ENCODE results near the gene HGD.
"Not testable (repeated sequence)": the region's sequence is repeated elsewhere in the genome, so short reads cannot be mapped to it uniquely, and the experiment has no call there.

Gene HGD

DNA sequence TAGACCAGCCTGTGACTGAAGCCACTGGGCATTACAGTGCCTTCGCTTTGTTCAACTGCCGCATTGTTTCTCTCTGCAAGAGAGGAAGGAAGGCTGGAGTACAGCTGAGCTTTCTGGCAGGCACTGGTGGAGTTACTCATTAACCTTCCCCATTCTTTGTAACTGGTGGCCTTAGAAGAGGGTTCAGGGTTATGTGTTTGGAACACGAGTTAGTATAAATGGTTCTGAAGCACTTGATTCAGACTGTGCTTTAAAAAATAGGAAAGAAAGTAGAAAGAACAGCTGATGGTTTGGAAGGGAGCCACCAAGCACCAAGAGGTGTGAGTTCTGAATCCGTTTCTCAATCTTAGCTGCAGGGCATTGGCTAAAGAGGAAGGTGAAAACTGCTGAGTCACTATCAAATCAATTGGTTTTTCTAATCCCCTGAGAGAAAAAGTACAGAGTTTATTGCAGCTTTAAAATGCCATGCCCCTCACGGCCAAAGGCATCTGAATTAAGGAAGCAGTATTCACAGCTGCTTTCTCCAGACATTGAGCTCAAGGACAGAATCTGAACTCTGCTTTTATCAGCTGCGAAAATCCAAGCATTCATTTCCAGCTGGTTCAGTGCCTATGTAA is 3.6 kb downstream of the HGD start:
- no peak for ATAC-seq

DNA sequence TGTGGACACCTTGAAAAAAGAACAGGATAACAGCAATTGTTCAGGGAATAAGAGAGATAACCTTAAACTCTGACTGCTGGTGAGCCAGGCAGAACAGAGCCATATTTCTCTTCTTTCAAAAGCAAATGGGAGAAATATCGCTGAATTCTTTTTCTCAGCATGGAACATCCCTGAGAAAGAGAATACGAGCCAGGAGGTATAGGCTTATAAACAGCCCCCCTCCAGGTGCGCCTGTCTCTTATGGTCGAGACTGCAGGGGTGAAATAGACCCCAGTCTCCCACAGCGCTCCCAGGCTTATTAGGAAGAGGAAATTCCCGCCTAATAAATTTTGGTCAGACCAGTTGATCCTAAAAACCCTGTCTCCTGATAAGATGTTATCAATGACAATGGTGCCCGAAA is 4.8 kb downstream of the HGD start:
- not testable (repeated sequence) for ATAC-seq

DNA sequence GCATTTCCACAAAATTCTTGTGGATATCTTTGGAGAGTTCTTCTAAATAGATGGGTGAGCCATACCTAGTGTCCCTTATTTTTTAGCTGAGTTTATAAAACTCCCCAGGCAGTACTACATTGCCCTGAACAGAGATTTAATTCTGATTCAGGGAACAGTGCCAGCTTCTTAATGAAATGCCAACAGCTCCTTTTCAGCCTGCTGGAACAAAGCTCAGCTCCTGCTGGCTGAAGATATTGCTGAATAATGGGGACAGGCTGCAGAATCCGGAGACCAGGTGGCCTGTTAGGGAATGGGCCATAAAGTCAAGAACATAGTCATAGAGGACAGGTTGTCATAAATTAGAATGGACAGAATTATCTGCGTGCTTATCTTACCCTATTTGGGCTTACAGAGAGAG is 8.9 kb downstream of the HGD start:
- no peak for ATAC-seq

DNA sequence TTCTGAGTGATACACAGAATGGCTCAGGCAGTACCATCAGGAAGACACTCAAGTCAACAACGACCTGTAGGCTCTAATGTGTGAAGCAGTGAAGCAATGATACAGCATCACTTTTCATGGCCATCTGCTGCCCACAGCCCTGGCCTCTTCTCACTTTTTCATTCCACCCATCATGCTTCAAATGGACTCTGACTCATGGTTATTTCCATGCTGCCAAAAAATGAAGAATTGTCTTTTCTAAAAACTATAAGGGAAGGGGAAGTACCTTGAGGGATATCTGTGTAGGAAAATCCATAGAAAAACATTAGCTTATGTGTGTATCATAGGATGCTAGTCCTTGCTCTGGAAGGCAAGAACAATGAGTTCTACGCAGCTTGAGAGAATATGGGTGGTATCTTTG is 11.5 kb downstream of the HGD start:
- ATAC-seq, result no peak

DNA sequence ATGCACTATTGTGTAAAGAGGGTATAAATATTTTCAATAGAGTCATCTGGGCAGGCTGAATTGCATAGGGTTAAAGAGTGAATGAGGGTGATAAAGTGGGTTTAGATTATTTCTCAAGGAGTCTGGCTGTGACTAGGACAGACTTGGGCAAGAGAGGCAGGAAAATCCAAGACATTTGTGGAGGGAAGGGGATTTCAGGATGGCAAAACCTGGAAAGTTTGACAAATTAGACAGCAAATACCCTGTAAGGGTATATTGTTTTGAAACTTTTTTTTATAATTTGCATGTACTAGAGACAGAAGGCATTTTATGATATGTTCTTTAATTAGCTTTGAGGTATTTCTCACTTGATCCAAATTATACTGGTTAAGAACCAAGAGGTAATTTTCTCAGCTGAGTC is 17.1 kb downstream of the HGD start:
- ATAC-seq, result no peak

DNA sequence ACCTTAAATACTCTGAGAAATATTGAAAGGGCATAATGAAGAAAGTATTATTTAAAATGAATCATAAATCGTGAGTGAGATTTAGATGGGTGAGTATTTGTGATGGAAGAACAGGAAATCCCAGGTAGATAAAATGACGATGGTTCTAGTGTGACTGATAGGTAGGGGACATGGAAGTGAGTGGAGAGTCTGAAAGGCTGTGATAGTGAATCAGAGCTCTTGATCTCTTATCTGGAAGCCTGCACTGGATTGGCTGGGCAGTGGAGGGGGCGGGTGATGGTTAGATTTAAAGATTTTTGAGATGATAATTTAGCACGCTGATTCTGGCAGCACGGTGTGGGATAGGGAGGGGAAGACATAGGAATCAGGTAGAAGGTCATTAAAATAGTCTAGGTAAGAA is 20.1 kb downstream of the HGD start:
- ATAC-seq, result no peak

DNA sequence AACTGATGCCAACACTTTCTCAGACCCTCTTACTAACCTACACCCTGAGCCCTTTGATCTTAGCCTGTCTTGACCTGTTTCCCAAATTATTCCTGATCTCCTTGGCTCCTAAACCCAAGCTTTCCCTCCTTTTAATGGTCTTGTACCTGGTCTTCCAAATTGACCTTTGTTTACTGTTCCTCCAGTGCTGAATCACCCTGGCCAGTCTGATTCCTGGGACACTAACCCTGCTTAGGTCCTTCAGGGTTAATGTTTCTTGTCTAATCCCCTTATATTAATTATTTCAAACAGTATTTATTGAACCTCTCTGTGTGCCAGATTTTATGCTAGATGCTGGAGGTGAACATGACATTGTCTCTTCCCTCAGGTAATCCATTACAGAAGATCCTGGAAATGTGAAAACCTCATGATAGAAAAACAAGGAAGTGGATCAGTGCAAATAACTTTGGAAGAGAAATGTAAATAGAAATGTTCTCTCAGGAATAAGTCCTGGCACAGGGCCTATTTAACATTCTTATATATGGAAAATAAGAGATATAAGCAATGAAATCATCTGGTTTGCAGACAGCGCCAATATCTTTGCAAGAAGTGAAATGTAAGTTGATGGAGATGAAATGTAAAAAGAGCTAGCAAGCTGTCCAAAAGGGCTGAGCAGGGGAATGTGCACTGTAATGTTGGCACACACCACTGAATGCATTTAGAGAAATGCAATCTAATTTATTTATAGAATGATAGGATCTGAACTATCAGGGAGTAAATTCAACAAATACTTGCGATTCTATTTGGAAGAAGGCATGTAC is 20.7 kb downstream of the HGD start:
- ATAC-seq, result no peak

DNA sequence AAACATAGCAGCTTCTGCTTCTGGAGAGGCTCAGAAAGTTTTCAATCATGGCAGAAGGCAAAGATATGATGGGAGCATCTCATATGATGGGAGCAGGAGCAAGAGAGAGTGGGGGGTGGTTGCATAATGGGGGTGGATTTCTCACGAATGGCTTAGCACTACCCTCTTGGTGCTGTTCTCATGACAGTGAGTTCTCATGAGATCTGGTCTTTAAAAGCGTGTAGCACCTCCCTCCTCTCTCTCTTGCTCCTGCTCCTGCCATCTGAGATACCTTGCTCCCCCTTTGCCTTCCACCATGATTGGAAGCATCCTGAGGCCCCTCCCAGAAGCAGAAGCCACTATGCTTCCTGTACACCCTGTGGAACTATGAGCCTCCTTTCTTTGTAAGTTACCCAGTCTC is 22.2 kb downstream of the HGD start:
- no peak for ATAC-seq

DNA sequence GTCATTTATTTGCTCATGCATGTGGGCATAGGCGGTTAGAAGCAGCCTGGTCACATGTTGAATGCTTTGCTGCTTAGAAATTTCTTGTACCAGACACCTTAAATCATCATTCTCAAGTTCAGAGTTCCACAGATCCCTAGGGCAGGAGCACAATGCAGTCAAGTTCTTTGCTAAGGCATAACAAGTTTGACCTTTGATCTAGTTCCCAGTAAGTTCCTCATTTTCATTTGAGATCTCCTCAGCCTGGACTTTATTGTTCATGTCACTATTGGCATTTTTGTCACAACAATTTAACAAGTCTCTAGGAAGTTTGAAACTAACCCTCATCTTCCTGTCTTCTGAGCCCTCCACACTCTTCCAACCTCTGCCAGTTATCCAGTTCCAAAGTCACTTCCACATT is 22.8 kb downstream of the HGD start:
- no peak for ATAC-seq

DNA sequence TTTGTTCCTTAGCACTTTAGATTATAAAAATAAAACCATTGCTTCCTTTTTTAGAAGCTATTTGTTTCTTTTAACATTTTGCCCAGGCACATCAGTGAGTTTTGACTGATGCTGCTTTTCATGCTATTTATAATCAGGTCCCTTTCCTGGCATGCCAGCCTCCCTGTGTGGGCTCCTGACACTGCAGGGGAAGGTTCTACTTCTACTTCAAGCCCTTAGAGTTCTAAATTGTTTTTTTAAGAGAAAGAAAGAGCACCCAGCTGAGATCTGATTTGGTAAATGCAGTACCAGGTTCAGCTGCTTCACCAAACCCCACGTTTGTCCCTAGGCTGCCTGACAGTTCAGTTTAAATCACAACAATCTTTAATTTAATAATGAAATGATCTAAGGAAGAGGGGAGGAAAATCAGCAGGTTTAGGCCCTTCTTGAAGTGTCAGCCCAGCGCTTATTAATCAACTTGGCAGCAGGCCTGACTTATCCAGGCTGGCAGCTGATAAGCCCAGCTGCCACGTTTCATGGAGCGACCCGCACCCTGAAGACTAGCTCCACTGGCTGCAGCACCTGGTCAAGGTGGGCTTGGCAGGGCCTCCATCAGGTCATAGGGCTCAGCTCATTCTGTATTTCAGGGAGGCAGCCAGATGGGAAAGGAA is 29.0 kb downstream of the HGD start:
- no peak for ATAC-seq

DNA sequence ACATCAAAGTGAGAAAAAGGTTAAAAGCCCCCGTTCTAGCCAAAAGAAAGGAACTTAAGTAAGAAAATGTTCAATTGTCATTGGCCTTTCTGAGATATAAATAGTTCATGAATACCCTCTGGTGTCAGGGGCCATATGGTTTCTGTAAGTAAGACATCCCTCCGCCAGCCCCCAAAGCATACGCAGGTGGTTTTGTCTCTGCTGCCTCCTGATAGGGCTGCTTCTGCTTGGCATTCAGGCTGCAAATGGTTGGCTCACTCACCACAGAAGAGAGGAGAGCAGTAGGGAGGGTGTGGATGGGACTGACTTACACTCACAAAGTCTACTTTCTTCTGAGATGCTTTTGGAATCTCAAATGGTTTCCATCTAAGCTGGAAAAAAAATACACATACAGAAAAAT is 29.8 kb downstream of the HGD start:
- ATAC-seq, result no peak

DNA sequence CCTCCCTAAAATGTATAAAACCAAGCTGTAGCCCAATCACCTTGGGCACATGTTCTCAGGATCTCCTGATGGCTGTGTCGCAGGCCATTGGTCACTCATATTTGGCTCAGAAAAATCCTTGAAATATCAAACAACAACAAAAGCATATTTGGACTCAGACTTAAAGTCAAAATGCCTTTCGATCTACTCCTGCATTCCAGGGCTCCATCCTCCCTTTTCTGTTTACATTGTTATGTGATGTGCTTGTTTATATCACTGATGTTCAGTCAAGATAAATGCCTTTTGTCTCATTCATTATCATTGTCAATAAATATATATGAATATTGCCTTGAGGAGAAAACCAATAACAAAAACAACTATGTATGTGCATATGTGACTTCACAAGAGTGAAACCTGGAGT is 31.7 kb downstream of the HGD start:
- no peak for ATAC-seq

DNA sequence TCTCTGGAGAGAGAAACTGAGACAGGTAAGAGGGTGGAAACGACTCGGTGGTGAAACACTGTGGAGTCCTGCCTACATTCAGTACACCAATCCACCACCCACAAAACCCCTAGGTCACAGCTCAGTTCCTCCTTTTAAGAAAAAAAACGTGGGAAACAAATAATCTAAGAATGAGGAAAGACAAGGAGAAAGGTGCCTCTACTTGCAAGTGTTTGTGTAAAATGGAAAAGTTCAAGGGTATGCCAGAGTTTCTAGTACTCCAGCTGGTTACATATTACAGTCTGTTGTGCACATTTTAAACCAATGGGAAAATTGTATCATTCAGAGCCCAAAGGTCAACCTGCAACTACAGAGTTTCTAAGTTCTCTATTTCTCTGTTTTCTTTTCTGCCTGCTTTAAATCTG is 32.2 kb downstream of the HGD start:
- no peak for ATAC-seq

DNA sequence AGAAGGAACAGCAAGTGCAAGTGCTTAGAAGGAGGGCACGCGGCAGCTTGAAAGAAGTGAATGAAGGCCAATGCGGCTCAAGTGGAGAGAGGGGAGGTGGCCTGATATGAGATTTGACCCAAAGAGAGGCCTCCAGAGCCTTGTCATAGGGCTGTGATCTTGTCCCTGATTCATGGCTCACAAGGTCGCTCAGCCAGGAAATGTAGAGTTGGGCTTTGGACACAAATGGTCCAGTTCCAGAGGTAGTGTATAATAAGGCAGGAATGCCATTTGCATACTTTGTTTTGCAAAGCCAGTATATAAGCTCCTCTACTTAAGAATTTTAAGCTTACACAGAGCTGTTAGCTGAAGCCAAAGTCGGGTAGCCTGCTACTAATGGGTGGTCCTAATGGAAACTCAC is 33.7 kb downstream of the HGD start:
- ATAC-seq, result no peak

DNA sequence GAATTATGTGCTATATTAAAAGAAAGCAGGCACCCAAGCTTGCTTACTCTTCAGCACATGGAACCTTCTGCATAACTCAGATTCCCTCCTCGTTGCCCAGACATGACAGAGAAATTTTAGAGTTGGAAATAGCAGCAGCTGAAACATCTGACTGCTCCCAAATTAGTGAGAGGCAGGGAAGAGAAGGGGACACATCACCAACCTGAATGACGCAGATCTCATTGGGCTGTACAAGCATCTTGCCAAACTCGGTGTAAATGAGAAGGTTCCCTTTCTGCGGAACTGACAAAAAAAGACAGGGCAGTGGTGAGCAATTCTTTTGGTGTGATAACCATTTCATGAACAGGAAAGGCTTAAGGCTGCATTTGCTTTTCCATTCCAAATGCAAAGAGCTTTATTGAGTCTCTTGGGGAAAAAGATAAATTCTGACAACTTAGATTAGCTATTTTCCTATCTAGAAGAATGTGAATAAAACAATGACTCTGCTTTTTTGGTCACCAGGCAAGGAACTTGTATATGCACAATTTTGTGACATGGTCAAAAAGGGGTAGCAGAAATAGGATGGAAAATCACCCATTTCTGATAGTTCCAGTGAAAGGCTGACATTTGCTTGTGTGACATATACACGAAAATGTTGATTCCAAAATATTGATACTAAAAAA is 35.1 kb downstream of the HGD start:
- no peak for ATAC-seq

DNA sequence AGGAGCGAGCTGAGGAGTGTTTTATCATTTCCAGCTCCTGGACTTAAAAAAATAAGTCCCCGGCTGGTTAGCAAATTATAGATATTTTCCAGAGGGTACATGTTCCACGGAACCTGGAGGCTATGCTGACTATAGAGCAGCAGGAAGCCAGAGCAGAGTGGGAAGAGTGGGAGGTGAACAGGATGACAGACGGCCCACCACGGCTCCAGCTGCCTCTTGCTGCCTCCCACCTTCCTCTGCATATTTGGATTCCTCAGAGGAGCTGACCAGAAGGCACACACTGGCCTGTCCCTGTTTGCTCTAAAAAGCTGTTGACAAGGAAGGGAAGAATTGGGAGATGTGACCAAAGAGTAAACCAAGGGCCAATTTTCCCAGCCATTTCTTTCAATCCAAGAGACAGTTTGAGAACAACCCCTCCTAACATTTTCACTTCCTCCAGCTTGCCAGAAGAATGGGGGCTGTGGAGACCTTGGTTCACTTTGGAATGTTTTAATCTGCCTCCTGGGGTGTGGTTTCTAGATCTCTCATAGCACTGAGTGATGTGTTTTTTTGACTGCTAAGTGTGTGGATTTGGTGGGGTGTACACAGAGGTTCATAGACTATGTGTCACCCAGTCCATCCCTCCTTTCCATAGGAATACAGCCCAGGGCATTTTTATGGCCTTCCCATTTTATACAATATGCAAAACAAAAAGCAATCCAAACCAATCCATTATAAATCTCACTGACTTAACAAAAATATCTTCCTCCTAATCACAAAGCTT is 36.8 kb downstream of the HGD start:
- no peak for ATAC-seq

DNA sequence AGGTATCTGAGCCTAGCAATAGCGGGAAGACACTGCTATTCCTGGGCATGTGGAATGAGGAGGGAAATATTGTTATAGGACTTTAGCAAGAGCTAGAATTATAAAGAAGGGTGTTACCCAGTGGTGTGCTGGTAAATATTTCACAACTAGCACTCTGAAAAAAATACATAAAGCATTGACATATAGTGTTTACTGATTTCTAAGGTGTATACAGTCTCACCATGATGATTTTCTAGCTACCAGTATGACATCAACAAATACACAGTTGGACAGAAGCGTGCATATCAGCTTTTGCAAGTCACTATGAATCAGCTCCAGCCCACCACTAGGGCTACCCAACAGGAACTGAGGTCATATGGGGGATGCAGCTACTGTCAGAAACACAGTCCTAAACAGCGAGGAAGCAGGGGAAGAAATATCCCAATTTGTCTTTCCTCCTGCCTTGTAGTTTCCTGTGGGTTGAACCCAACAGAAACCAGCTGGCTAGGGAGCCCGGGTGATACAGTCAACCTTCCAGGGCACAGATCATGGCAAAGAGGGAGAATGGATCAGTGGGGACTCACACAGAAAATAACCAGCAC is 39.6 kb downstream of the HGD start:
- peak; percentile 58 to 68 for ATAC-seq

DNA sequence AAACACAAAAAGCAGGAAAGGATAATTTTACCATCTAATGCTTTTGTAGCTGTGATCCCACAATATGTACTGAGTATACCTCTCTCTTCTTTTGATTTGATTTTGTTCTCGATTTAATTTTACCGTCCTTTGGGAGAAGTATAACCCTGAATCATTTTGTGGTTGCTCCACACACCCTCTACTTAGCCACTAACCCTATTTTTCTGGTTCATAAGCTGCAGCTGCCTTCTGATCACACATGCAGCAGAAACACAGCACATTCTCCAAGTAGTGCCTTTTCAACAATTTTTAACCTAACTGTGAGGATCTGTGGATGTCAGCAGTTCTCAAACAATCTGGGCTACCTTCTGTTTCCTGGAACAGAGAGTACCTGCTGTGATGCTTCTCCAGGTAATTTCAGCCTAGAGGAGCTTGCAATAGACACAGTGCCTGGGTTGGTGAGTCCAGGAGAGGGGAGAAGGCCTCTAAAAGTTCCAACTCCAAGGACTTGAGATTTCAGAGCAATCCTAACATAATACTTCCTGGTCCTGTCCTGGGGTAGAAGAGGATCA is 40.3 kb downstream of the HGD start:
- ATAC-seq, result no peak

DNA sequence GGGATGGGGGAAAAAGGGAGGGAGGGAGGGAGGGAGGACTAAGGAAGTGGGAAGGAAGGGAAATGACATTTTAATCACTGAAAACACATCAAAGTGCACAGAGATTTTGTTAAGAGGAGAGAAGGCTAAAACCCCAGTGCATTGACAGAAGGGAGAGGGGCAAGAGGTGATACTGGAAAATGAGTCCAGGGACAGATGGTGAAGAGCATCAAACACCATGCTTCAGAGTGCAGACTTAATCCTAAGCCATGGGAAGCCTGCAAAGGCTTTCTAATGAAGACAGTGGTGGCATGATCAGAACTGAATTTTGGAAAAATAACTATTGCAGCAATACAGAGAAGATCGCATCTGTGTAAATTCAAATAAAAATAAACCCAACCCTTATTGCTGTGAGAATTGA is 41.8 kb downstream of the HGD start:
- no peak for ATAC-seq

DNA sequence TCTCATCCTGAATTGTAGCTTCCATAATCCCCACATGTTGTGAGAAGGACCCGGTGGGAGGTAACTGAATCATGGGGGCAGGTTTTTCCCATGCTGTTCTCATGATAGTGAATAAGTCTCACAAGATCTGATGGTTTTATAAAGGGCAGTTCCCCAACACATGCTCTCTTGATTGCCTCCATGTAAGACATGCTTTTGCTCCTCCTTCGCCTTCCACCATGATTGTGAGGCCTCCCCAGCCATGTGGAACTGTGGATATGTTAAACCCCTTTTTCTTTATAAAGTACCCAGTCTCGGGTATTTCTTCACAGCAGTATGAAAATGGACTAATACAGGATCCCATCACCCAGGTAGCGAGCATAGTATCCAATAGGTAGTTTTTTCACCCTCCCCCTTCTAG is 43.2 kb downstream of the HGD start:
- ATAC-seq, result not testable (repeated sequence)

DNA sequence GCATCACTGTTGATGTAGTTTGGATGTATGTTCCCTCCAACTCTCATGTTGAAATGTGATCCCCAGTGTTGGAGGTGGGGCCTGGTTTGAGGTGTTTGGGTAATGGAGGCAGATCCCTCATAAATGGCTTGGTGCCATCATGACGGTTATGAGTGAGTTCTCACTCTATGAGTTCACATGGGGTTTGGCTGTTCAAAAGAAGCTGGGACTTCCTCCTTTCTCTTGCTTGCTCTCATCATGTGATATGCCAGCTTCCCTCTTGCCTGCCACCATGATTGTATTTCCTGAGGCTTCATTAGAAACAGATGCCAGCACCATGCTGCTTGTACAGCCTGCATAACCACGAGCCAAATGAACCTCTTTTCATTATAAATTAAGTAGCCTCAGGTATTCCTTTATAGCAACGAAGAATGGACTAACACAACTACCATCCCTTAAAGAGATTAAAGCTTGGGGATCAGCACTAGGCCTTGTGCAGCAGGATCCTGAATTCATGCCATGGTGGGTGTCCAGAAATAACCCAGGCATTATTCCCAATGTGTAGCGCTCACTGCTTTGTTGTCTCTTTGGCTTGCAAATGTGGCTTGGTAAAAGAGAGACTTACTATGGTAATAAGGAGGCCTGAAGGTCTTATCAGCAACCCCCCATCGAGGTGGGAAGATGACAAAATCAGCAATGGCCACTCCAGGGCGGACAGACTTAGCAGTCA is 44.0 kb downstream of the HGD start:
- ATAC-seq, result no peak
